Choroid plexus epithelial cell (primary cell): Measurements from ENCODE around the gene ZNF563.

Experiments
- DNase-seq: peaks from one replicate; pipeline ENCODE4 v3.0.0-alpha.2; 2010; ENCODE audit warnings: low read depth
- H3K4me3 ChIP-seq: 2 replicates; pipeline ENCODE4 v1.5.1; 2011; ENCODE audit warnings: low read depth, mild to moderate bottlenecking, control low read depth, low read length, moderate library complexity
- CTCF ChIP-seq: conservative IDR thresholded peaks from 2 replicates; pipeline ENCODE4 v1.5.1; 2011; ENCODE audit warnings: low read depth, mild to moderate bottlenecking, control low read depth, inconsistent platforms, low read length, moderate library complexity

The ZNF563 gene

GRCh38 chr19:12270854-12271253, 62.6 kb downstream of the ZNF563 start:
- no peak overlapping the region for H3K4me3 ChIP-seq
- DNase-seq, result no peak
- no peak for TF ChIP-seq CTCF
